ENCODE measurements around the gene ELP5. TPM values are rescaled to one million over a fixed set of nuclear protein-coding genes. Genes with fewer than 3 reads are reported as not detected.

ELP5 gene
- 75.1 and 75.3 TPM in 2 replicates for total RNA-seq (2014; rRNA removed; shearing (Covaris generic))

- DNase-seq (ENCODE audit: low read depth) = peak; percentile 92
Observed at GRCh38 chr17:7252176-7253043, at the start of gene ELP5. Gene ELP5 (plus strand): TSS chr17:7252215. CDS start chr17:7252551, 336 bp downstream.

DNA sequence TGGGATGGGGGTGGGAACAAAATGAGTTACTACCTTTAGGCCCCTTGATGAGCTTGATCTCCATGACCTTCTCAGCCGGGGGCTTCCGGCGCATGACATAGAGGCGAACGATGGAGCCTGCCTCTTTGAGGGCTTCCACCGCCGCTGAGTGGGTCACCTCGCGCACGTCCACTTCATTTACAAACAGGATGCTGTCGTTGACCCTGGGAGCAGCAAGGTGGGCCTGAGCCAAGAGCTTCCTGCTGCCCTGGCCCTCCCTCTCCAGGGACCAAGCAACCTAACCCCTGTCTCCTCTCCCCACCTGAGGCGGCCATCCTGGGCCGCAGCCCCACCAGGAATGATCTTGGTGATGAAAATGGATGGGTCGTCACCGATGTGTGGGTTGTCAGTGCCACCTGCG is 48.6 kb upstream of the ELP5 start:
- DNase-seq (ENCODE audit: low read depth) = no peak

- DNase-seq (ENCODE audit: low read depth) = no peak
Observed at GRCh38 chr17:7204336-7204735, 47.7 kb upstream of the ELP5 start.

DNA sequence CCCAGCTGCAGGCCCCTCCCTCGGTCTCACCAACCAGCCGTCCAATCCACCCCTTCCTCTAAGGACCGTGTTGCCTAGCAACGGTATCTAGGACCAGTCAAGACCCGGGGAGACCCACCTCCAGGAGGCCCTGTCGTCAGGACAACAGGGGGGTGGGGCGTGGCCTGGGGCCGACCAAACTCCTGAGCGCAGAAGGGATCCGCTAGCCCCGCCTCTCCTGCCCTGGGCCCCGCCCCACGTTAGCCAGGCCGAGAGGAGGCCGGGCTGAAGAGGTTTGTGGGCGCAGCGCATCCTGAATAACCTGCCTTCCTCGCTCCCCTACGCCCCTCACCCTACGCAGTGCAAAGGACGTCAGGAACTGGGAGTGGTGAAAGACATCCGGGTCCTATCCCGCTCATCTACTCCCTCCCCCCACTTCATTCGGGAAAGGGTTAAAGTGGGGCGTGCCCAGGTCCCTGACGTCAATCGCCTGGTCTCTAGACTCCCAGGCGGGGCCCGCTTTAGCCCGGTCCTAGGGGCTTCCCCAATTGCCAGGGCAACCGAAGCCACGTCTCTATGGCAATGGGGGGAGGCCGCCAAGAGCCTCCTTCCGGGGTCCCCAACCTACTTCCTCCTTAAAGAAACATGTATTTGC is 47.1 kb upstream of the ELP5 start:
- no peak for DNase-seq (ENCODE audit: low read depth)

DNA sequence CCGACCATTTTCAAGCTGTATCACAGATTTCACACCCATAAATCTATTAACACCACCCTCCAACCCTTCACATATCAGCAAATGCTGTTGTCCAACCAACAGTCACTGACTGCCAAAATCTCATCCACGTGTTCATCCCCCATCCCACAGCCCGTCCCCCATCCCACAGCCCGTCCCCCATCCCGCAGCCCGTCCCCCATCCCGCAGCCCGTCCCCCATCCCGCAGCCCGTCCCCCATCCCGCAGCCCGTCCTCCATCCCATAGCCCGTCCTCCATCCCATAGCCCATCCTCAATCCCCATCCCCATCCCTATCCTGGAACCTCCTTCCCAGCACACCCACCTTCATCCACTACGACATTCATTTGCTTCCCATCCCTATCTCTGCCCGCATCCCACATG is 46.5 kb upstream of the ELP5 start:
- no peak for DNase-seq (ENCODE audit: low read depth)

- no peak for DNase-seq (ENCODE audit: low read depth)
Observed at GRCh38 chr17:7207120-7208001, 44.7 kb upstream of the ELP5 start.

DNA sequence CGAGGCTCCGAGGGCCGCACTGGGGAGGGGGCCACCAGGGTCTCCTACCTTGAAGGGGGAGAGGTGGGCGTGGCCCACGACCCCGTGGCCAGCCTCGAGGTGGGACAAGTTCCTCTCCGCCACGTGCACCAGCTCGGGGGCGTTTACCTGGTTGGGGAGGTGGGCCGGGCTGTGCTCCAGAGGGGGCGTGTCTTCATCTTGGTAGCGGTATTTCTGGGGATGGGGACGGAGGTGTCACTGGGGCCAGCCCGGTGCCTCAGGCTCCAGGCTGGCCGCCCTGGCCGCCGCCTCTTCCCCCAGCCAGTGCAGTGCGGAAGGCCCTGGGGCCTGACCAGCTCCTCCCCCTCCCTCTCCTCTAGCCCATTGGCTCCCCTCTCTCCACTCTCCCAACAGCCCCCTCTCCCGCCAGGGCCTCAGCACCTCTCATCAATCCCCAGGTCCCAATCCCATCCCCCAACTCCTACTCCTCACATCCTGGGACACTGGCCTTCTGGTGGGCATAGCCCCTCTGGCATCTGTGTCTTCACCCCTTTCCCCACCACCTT is 43.9 kb upstream of the ELP5 start:
- DNase-seq (ENCODE audit: low read depth) = no peak

GRCh38 chr17:7208754-7209460 is 43.1 kb upstream of the ELP5 start:
- DNase-seq (ENCODE audit: low read depth) = no peak

GRCh38 chr17:7211491-7212273 is 40.3 kb upstream of the ELP5 start:
- DNase-seq (ENCODE audit: low read depth) = no peak

GRCh38 chr17:7213895-7214299 is 38.1 kb upstream of the ELP5 start:
- peak; percentile 84 for DNase-seq (ENCODE audit: low read depth)

DNA sequence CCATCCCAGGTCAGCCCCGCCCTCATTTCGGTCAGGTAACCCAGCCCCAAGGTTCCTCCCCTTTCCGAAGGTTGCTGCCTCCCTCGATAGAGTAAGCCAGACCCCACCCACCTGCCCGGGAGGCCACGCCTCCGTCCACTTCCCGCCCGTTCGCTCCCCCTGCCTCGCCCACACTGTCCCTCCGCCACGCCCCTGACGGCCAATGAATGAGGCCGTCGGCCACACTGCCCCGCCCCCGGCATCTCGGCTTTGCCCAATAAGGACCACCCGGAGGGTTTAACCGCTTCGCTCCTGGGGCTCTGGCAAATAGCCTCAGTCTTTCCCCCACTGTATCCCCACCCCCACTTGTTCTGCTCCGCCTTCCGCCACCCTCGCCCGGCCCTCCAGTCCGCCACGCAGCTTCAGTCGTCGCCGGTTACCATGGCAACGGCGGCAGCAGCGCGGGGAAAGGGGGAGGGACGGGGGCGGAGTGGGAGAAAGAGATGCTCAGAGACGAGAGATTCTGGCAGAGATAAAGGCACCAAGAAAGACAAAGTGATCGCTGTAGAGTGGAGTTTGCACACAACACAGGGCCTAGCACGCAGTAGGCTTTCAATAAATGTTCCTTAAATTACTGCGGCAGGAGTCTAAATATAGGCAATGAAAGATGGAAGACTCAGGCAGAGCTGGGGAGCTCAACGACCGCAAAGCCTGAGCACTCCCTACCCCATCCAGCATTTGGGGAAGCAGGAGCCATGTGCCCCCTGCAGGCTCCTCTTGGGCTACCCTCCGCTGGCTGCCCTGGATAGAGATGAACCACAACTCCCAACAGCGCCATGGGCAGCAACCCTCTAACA is 37.5 kb upstream of the ELP5 start:
- DNase-seq (ENCODE audit: low read depth) = peak; percentile 95

DNA sequence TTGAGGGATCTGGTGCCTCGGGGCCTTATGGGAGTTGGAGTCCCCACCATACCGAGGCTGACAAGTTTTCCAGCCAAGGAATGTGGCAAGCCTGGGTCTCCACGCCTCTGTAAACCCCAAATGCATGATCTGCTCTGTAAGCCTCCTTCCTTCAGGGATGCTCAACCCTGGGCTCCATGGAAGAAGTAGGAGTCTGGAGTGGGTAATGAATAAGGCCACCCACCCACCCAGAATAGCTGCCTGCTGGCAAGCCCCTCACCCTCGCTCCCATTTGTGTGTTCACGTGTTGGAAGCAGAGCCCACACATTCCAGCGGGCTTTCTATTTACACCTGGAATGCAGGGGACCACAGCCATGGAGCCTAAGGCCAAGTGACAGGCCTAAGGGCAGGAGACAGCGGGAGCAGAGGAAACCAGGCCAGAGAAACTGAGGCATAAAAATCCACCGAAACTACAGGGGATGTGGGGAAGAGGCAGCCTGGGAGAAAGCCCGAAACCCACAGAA is 36.8 kb upstream of the ELP5 start:
- peak; percentile 44 for DNase-seq (ENCODE audit: low read depth)

- no peak for DNase-seq (ENCODE audit: low read depth)
Observed at GRCh38 chr17:7215652-7216180, 36.3 kb upstream of the ELP5 start.

GRCh38 chr17:7216242-7217112 is 35.5 kb upstream of the ELP5 start:
- no peak for DNase-seq (ENCODE audit: low read depth)

DNA sequence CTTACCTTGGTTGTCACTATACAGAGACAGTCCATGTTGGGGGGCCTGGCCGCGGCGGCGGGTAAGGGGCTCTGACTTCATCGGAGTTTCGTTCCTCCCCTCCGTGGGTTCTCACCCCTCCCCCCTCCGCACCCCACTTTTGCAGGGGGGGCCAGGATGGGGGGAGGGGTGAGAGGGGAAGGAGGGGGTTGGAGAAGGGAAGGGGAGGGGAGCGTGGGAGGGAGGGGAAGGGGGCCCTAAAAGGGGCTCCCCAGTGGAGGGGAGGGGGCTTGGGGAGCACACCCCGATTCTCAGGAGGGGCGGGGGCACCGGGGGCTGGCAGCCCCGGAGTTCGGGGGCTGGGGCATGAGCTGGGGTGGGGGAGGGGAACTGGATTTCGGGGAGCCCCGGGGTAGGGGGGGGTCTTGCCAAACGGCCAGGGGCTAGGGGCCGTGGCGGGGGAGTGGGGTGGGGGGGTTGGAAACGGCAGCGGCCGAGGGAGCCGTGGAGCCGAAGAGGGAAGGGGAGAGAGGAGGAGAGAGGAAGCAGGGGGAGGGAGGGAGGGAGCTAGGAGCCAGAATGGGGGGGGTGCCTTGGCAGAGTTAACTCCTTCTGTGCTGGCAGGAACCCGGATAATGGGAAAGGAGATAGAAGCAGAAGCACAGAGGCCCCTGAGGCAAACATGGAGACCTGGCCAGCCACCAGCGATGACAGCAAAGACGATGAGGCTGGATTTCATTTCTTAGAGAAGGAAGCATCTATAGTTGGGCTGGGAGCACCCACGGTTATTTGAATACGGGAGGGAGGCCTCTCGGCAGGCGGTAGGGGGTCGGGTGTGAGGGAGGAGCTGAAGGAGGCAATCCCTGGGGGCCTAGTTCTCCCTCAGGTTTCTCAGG is 34.7 kb upstream of the ELP5 start:
- DNase-seq (ENCODE audit: low read depth) = peak; percentile 54

DNA sequence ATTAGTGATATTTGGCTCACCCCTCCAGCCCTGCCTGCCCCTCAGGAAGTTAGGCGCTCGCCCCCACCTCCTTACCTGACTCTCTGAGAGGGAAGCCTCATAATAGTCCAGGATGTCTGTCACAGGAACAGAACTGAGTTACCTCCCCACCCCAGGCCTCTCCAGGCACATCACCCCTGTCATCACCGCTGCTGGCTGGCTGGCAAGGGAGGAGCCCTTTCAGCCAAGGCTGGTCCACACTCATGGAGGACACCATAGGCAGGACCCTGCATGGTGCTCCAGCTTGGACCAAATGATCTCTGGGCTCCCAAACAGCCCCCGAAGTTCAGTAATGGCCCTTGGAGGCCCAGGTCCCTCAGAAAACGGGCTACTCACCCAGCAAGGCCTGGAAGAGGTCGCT is 33.8 kb upstream of the ELP5 start:
- DNase-seq (ENCODE audit: low read depth) = no peak

- no peak for DNase-seq (ENCODE audit: low read depth)
Observed at GRCh38 chr17:7218758-7219157, 33.3 kb upstream of the ELP5 start.
